AG09309 (cell line): Measurements from ENCODE around the gene DDX28.
A peak's percentile ranks its signal among the peaks of the same experiment; 100 is the strongest.
"Not testable (repeated sequence)": the region's sequence is repeated elsewhere in the genome, so short reads cannot be mapped to it uniquely, and the experiment has no call there.

ENCODE experiments used
- DNase-seq: peaks from one replicate; pipeline ENCODE4 v3.0.0-alpha.2; 2010; ENCODE audit warnings: low read depth
- H3K4me3 ChIP-seq: 2 replicates; pipeline ENCODE4 v1.5.1; 2011; ENCODE audit warnings: mild to moderate bottlenecking, low read depth, low read length, moderate library complexity; ENCODE audit not compliant: control insufficient read depth
- CTCF ChIP-seq: IDR thresholded peaks from 2 replicates; pipeline ENCODE4 v1.5.1; 2011; ENCODE audit warnings: mild to moderate bottlenecking, low read depth, low read length, inconsistent platforms; ENCODE audit not compliant: insufficient read depth, control insufficient read depth; ENCODE audit errors: missing control alignments

DDX28 gene

GRCh38 chr16:68040506-68041288 is 17.7 kb upstream of the DDX28 start:
- TF ChIP-seq CTCF = peak; percentile 92
- H3K4me3 ChIP-seq = no peak overlapping the region
- DNase-seq = no peak

- no peak for DNase-seq
- no peak for TF ChIP-seq CTCF
- H3K4me3 ChIP-seq = no peak overlapping the region
Observed at GRCh38 chr16:68037841-68038597, 15.0 kb upstream of the DDX28 start.

- no peak for TF ChIP-seq CTCF
- no peak overlapping the region for H3K4me3 ChIP-seq
- no peak for DNase-seq
Observed at GRCh38 chr16:68035227-68035626, 12.2 kb upstream of the DDX28 start.

- H3K4me3 ChIP-seq = no peak overlapping the region
- no peak for TF ChIP-seq CTCF
- DNase-seq = no peak
Observed at GRCh38 chr16:68033101-68033500, 10.1 kb upstream of the DDX28 start.

GRCh38 chr16:68031951-68032350 is 8.9 kb upstream of the DDX28 start:
- no peak for DNase-seq
- TF ChIP-seq CTCF = no peak
- H3K4me3 ChIP-seq = no peak overlapping the region

GRCh38 chr16:68030108-68030507 is 7.1 kb upstream of the DDX28 start:
- H3K4me3 ChIP-seq, DNase-seq: not testable (repeated sequence)

GRCh38 chr16:68028996-68029395 is 6.0 kb upstream of the DDX28 start:
- DNase-seq = no peak
- no peak overlapping the region for H3K4me3 ChIP-seq
- no peak for TF ChIP-seq CTCF
